GM12865 (cell line): ENCODE measurements around the gene PPM1L.

Experiments
- DNase-seq: peaks from one replicate; pipeline ENCODE4 v3.0.0; 2010; ENCODE audit warnings: low read depth
- H3K4me3 ChIP-seq: 2 replicates; pipeline ENCODE4 v1.5.1; 2011; ENCODE audit warnings: mild to moderate bottlenecking, low read depth, low read length, control low read depth
- TF ChIP-seq, protein P1 (sequence below): IDR thresholded peaks from 2 replicates; pipeline ENCODE4 v1.5.1; 2011; ENCODE audit warnings: low read length, control low read depth, low read depth, inconsistent platforms; ENCODE audit not compliant: insufficient read depth; ENCODE audit errors: missing control alignments

The PPM1L gene

DNA sequence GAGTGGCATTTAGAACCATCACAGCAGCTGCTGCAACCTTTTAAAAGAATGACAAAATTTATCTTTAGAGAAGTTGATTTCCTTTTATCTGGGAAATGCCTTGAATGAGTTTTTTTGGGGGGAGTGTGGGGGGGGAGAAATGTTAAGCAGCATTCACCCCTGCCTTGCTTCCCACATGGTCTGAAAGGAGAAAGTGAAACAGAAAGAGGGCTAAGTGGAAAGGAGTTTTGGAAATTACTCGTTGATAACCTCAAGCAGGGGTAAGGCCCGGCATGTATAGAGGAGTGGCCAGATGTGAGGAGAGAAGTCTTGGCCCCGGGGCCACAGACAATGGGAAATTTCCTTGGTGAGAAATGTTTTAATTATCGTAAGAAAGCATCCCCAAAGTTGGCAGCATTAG, 325.6 kb downstream of the PPM1L start:
- DNase-seq: peak; percentile 28
- no peak overlapping the region for H3K4me3 ChIP-seq
- TF ChIP-seq, protein P1, sequence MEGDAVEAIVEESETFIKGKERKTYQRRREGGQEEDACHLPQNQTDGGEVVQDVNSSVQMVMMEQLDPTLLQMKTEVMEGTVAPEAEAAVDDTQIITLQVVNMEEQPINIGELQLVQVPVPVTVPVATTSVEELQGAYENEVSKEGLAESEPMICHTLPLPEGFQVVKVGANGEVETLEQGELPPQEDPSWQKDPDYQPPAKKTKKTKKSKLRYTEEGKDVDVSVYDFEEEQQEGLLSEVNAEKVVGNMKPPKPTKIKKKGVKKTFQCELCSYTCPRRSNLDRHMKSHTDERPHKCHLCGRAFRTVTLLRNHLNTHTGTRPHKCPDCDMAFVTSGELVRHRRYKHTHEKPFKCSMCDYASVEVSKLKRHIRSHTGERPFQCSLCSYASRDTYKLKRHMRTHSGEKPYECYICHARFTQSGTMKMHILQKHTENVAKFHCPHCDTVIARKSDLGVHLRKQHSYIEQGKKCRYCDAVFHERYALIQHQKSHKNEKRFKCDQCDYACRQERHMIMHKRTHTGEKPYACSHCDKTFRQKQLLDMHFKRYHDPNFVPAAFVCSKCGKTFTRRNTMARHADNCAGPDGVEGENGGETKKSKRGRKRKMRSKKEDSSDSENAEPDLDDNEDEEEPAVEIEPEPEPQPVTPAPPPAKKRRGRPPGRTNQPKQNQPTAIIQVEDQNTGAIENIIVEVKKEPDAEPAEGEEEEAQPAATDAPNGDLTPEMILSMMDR: no peak

DNA sequence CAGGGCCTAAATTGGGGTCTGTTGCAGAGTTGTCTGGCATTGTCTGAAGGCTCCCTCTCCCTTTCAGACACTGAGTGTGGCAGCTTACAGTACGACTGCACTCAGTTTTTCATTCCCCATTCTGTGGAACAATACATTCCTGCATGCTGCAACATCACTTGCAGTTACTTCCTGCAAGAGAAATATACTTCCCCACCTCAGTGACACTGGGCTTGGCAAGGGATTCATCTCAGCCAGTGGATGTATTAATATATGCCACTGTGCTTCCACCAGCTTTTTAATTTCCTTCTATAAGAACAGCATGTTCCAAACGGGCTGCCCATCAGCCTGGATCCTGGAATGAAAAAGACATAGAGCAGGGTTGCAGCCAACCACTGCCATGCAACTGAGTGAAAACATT, 326.0 kb downstream of the PPM1L start:
- DNase-seq: no peak
- TF ChIP-seq, protein P1: no peak
- no peak overlapping the region for H3K4me3 ChIP-seq

DNA sequence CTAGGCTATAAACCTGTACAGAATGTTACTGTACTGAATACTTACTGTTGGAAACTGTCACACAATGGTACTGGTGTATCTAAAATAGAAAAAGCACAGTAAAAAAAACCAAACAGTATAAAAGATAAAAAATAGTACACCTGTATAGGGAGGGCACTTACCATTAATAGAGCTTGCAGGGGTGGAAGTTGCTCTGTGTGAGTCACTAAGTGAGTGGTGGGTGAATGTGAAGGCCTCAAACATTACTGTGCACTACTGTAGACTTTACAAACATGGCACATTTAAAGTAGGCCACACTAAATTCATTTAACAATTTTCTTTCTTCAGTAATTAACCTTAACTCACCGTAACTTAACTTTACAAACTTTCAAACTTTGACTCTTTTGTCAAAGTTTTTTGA, 327.1 kb downstream of the PPM1L start:
- TF ChIP-seq, protein P1: no peak
- DNase-seq: no peak
- no peak overlapping the region for H3K4me3 ChIP-seq

DNA sequence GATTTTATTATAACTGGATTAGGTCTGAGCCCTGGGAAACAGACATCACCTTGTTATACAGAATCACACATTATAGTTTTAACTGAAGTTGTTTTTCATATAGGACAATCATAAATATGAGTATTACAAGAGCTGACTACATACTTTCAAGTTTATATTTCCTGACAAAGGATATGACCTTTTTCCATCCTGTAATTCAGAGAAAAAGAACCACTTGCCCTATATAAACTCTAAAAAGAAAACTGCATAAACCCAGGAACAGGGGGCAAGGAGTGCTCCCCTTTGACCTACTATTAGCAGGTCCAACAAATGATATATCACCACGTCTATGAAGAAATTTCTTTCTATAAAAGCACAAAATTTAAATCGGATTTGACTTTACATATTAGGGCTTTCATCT, 328.2 kb downstream of the PPM1L start:
- TF ChIP-seq, protein P1: no peak
- H3K4me3 ChIP-seq: no peak overlapping the region
- DNase-seq: no peak

GRCh38 chr3:161093895-161094294, 337.9 kb downstream of the PPM1L start:
- H3K4me3 ChIP-seq: no peak overlapping the region
- TF ChIP-seq, protein P1: no peak
- DNase-seq: no peak

- DNase-seq: peak; percentile 25
- TF ChIP-seq, protein P1: peak; percentile 30
- no peak overlapping the region for H3K4me3 ChIP-seq
Measured at GRCh38 chr3:161096771-161097367, 340.8 kb downstream of the PPM1L start.

DNA sequence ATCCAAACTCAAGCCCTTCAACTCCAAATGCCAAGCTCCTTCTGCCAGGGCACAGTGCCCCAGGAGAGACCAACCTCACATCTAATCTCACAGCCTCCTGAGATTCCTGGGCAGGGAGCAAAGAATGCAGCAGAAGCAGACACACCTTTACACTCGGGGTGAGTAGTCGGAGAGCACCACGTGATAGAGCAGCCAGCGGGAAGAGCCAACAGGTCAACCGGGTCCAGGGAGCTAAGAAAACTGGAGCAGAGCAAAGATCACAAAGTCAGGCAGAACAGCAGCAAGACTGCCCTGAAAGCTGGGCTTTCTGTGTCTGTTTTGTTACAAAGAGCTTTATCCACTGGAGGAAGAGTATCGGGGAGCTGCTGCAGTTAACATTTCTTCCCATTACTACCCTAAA, 345.0 kb downstream of the PPM1L start:
- no peak for DNase-seq
- H3K4me3 ChIP-seq: no peak overlapping the region
- TF ChIP-seq, protein P1: no peak
